ENCODE data around the gene ANGPTL5. TPM values are rescaled to one million over a fixed set of nuclear protein-coding genes. Genes with fewer than 3 reads are reported as not detected.

The ANGPTL5 gene
- polyA plus RNA-seq, 1 of the 3 experiments (the other 2 are of a cell fraction), result not detected

DNA sequence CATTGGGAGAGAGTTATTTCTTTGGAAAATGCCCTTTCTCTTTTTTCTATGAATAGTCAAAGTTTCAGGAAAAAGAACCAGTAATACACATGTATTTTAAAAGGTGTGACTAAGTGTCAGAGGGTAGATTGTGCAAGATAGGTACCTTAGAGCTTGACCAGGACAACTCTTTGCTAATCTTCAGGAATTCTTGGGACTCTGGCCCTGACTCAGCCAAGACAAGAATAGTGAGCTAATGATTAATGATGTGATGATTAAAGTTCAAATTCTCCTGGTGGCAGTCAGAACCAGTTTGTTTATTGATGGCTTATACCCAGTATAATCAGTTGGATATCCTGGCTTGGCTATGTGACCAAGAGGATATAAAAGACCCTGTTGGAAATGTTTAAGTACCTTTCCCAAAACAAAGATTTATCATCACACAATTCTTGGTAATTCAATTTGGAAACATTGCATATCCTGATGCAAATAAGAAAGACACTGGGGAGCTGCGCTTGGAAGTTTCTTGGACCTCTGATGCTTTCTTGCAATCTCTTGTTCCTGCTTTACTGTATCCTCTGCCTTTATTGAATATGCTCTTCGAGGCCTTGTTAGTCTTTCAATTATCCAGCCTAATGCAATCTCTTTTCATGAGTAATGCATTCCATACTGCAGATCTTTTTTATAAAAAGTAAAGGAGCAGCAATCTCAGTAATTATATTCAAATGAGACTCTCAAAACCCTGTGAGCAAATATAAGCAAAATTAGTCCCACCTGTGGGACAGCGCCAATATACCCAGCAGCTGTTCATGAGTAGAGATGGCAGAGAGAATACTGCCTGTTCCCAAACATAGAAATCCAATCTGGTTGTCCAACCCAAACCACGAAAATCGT is 49.5 kb downstream of the ANGPTL5 start:
- Histone ChIP-seq H3K4me3 (ENCODE audit: low read depth in 2 of 2, low read length in 1 of 2) (no peak overlapping the region), H3K79me2 (ENCODE audit: insufficient read depth) (no peaks in the 10 kb centered on the region), H3K9me2 (no peaks in the 10 kb centered on the region), H3F3A (replicated peaks; ENCODE audit: insufficient read depth) (peaks cover 45% of the 10 kb centered on the region), H2AFZ (ENCODE audit: low read depth) (peak overlapping the region; percentile 16; the same call in 1 of the 2 replicates), H3K4me2 (peak overlapping the region; percentile 18), H3K9ac (0 out of 2 replicates have a peak overlapping the region, but pooled peaks have one; percentile 3), H4K20me1 (ENCODE audit: insufficient read depth) (no peaks in the 10 kb centered on the region), H3K9me3 (no peaks in the 10 kb centered on the region), H3K4me1 (ENCODE audit: control insufficient read depth in 1 of 2, insufficient read depth in 2 of 2, low read depth in 1 of 2, low read length in 1 of 2) (peaks cover 0 to 16% of the 10 kb centered on the region in 2 experiments; a peak in 1 of 4 replicates), H3K36me3 (replicated peaks in 1 of 2; ENCODE audit: control insufficient read depth in 1 of 2, insufficient read depth in 2 of 2, low read length in 1 of 2) (no peaks in the 10 kb centered on the region), H3K27ac (ENCODE audit: low read depth in 2 of 2, low read length in 1 of 2) (peak overlapping the region in 1 of 2 experiments; percentile 59; a peak in 2 of 4 replicates), H3K27me3 (ENCODE audit: insufficient read depth) (no peaks in the 10 kb centered on the region)
- ChIA-PET POLR2A (no interaction called here), CTCF (interaction anchor here (1.0 to 2.4 kb wide), 2 partner anchors 13 to 141 kb away, joined by 4 to 8 read pairs; no protein-coding TSS in a partner anchor)
- 21% methylated on average over 5 of the region's 5 CpGs for WGBS (ENCODE audit: low lambda C conversion rate)
- TF ChIP-seq, protein P1, sequence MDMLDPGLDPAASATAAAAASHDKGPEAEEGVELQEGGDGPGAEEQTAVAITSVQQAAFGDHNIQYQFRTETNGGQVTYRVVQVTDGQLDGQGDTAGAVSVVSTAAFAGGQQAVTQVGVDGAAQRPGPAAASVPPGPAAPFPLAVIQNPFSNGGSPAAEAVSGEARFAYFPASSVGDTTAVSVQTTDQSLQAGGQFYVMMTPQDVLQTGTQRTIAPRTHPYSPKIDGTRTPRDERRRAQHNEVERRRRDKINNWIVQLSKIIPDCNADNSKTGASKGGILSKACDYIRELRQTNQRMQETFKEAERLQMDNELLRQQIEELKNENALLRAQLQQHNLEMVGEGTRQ (IDR thresholded peaks at IDR 0.05; ENCODE audit: borderline replicate concordance, low read depth, low read length), result no peak
- TF ChIP-seq, protein P2, sequence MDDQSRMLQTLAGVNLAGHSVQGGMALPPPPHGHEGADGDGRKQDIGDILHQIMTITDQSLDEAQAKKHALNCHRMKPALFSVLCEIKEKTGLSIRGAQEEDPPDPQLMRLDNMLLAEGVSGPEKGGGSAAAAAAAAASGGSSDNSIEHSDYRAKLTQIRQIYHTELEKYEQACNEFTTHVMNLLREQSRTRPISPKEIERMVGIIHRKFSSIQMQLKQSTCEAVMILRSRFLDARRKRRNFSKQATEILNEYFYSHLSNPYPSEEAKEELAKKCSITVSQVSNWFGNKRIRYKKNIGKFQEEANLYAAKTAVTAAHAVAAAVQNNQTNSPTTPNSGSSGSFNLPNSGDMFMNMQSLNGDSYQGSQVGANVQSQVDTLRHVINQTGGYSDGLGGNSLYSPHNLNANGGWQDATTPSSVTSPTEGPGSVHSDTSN (IDR thresholded peaks at IDR 0.05), result peak; percentile 84
- peak; percentile 30; the same call in 1 of the 2 replicates for TF ChIP-seq FOSL2 (IDR thresholded peaks at IDR 0.05; ENCODE audit: borderline replicate concordance, low read depth)
- peak; percentile 40; the same call in 1 of the 2 replicates for TF ChIP-seq JUND (IDR thresholded peaks at IDR 0.05)
- peak; percentile 70; the same call in 1 of the 2 replicates for TF ChIP-seq TCF12 (IDR thresholded peaks at IDR 0.05)
- DNase-seq, result no peak

DNA sequence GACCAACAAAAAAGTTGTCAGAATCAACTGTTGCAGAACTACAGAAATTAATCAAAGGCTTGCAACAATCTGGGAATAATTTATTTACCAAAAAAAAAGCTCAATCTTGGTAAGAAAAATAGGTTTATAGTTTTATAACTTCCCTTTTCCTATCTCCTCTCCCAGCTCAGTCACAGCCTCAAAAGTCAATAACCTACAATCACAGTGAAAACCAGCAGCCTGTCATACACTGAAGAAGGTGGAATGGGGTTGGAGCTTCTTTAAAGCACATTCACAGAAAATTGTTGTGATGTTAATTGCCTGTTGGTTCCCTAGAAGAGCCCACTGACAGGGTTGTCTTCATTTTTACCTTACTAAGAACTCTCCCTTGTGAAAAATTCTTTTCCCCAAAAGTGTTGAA is 52.2 kb downstream of the ANGPTL5 start:
- Histone ChIP-seq H3K9me2 (no peaks in the 10 kb centered on the region), H3K27ac (ENCODE audit: low read depth in 2 of 2, low read length in 1 of 2) (peak overlapping the region in 1 of 2 experiments; percentile 24; a peak in 1 of 4 replicates), H3K4me3 (ENCODE audit: low read depth in 2 of 2, low read length in 1 of 2) (no peak overlapping the region), H3K4me2 (no peak overlapping the region), H3K4me1 (ENCODE audit: control insufficient read depth in 1 of 2, insufficient read depth in 2 of 2, low read depth in 1 of 2, low read length in 1 of 2) (peaks cover 0 to 16% of the 10 kb centered on the region in 2 experiments; a peak in 1 of 4 replicates), H2AFZ (ENCODE audit: low read depth) (no peak overlapping the region), H3K27me3 (ENCODE audit: insufficient read depth) (no peaks in the 10 kb centered on the region), H3F3A (replicated peaks; ENCODE audit: insufficient read depth) (peaks cover 45% of the 10 kb centered on the region), H3K36me3 (replicated peaks in 1 of 2; ENCODE audit: control insufficient read depth in 1 of 2, insufficient read depth in 2 of 2, low read length in 1 of 2) (no peaks in the 10 kb centered on the region), H3K9ac (no peak overlapping the region), H4K20me1 (ENCODE audit: insufficient read depth) (no peaks in the 10 kb centered on the region), H3K79me2 (ENCODE audit: insufficient read depth) (no peaks in the 10 kb centered on the region), H3K9me3 (no peaks in the 10 kb centered on the region)
- TF ChIP-seq FOXJ3 (CRISPR knock-in tag; IDR thresholded peaks at IDR 0.05) (no peak), ELF1 (IDR thresholded peaks at IDR 0.05) (no peak), MEF2A (IDR thresholded peaks at IDR 0.05; ENCODE audit: borderline replicate concordance, low read depth) (no peak), RFX5 (IDR thresholded peaks at IDR 0.05; ENCODE audit: low read length) (no peak), TEAD4 (IDR thresholded peaks at IDR 0.05; ENCODE audit: borderline replicate concordance, insufficient read depth) (no peak), GABPA (IDR thresholded peaks at IDR 0.05; ENCODE audit: low read depth) (no peak), SIN3A (IDR thresholded peaks at IDR 0.05; ENCODE audit: borderline replicate concordance, low read depth, low read length) (no peak), FOXM1 (IDR thresholded peaks at IDR 0.05; ENCODE audit: low read depth) (no peak), TAF1 (IDR thresholded peaks at IDR 0.05; ENCODE audit: borderline replicate concordance, low read depth, low read length) (no peak), NRF1 (IDR thresholded peaks at IDR 0.05; ENCODE audit: low read depth, low read length) (no peak), RXRA (IDR thresholded peaks at IDR 0.05; ENCODE audit: borderline replicate concordance, low read depth) (no peak), GATA2 (CRISPR knock-in tag; IDR thresholded peaks at IDR 0.05) (no peak)
- TF ChIP-seq, protein P3, sequence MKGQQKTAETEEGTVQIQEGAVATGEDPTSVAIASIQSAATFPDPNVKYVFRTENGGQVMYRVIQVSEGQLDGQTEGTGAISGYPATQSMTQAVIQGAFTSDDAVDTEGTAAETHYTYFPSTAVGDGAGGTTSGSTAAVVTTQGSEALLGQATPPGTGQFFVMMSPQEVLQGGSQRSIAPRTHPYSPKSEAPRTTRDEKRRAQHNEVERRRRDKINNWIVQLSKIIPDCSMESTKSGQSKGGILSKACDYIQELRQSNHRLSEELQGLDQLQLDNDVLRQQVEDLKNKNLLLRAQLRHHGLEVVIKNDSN (IDR thresholded peaks at IDR 0.05; ENCODE audit: borderline replicate concordance, low read depth), result no peak
- TF ChIP-seq, protein P4, sequence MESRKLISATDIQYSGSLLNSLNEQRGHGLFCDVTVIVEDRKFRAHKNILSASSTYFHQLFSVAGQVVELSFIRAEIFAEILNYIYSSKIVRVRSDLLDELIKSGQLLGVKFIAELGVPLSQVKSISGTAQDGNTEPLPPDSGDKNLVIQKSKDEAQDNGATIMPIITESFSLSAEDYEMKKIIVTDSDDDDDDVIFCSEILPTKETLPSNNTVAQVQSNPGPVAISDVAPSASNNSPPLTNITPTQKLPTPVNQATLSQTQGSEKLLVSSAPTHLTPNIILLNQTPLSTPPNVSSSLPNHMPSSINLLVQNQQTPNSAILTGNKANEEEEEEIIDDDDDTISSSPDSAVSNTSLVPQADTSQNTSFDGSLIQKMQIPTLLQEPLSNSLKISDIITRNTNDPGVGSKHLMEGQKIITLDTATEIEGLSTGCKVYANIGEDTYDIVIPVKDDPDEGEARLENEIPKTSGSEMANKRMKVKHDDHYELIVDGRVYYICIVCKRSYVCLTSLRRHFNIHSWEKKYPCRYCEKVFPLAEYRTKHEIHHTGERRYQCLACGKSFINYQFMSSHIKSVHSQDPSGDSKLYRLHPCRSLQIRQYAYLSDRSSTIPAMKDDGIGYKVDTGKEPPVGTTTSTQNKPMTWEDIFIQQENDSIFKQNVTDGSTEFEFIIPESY (IDR thresholded peaks at IDR 0.05; ENCODE audit: borderline replicate concordance, low read depth), result no peak
- TF ChIP-seq, protein P1 (IDR thresholded peaks at IDR 0.05; ENCODE audit: borderline replicate concordance, low read depth, low read length), result no peak
- ChIA-PET CTCF (interaction anchor here (0.5 to 7.5 kb wide), 3 partner anchors 112 to 416 kb away, joined by 3 to 263 read pairs (median 39); no protein-coding TSS in a partner anchor), POLR2A (no interaction called here)
- no peak for DNase-seq

Measured in SK-N-SH (cell line).